ACC112 (cell line): ENCODE data around the gene B3GALT6.

Experiments used
- H2AFZ ChIP-seq: fragments of 200-600 bp; sonication (generic); one replicate; pipeline ENCODE4 v1.6.0; 2017; ENCODE audit warnings: antibody characterized with exemption, low read length; ENCODE audit not compliant: unreplicated experiment
- H3K27ac ChIP-seq: fragments of 200-600 bp; sonication (generic); 2 replicates; pipeline ENCODE4 v1.5.1; 2014; ENCODE audit warnings: low read depth, mild to moderate bottlenecking, antibody characterized with exemption, low read length, moderate library complexity
- H3K27me3 ChIP-seq: fragments of 200-600 bp; sonication (generic); 2 replicates; pipeline ENCODE4 v1.6.1; 2014; ENCODE audit warnings: mild to moderate bottlenecking, antibody characterized with exemption, low read length, moderate library complexity, mixed read lengths; ENCODE audit not compliant: insufficient read depth
- H3K36me3 ChIP-seq: fragments of 200-600 bp; sonication (generic); 2 replicates; pipeline ENCODE4 v1.6.1; 2016; ENCODE audit warnings: mild to moderate bottlenecking, antibody characterized with exemption, low read length, moderate library complexity, mixed read lengths; ENCODE audit not compliant: insufficient read depth
- H3K4me1 ChIP-seq: fragments of 200-600 bp; sonication (generic); one replicate; pipeline ENCODE4 v1.6.1; 2016; ENCODE audit warnings: low read length, mixed read lengths; ENCODE audit not compliant: insufficient read depth, unreplicated experiment, control insufficient read depth
- H3K4me3 ChIP-seq: fragments of 200-600 bp; sonication (generic); 2 replicates; pipeline ENCODE4 v1.5.1; 2014; ENCODE audit warnings: mild to moderate bottlenecking, low read depth, low read length
- H3K79me2 ChIP-seq: fragments of 200-600 bp; sonication (generic); one replicate; pipeline ENCODE4 v1.6.0; 2016; ENCODE audit warnings: low read length; ENCODE audit not compliant: control insufficient read depth, unreplicated experiment, insufficient read depth

Gene B3GALT6

DNA sequence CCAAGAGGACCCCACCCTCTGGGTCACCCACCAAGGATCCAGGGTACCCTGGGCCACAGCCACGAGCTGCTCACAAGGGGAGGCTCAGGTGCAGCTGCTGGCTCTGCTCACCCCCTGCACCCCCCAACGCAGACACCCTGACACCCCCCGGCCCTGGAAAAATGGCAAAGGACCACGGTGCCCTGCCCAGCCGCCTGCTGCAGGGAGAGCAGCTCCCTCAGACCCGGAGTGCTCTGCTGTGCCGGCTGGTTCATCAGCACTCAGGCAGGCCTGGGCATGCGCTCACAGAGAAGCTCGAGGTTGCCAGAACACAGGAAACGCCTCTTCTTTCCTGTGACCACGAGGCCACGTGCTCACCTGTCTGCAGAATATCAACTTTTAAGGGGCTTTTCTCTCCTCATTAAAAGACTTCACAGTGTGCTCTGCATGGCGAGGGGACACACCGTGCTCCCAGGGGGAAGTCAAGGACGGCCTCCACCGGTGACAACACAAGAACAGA lies 18.8 kb downstream of the B3GALT6 start:
- Histone ChIP-seq H3K36me3 (peaks cover 3% of the 10 kb centered on the region; the same call in 1 of the 2 replicates), H3K27ac (no peak overlapping the region), H3K4me3 (no peak overlapping the region), H3K27me3 (peaks cover 9% of the 10 kb centered on the region; the same call in 1 of the 2 replicates), H3K79me2 (no peaks in the 10 kb centered on the region), H3K4me1 (no peaks in the 10 kb centered on the region), H2AFZ (no peak overlapping the region)

DNA sequence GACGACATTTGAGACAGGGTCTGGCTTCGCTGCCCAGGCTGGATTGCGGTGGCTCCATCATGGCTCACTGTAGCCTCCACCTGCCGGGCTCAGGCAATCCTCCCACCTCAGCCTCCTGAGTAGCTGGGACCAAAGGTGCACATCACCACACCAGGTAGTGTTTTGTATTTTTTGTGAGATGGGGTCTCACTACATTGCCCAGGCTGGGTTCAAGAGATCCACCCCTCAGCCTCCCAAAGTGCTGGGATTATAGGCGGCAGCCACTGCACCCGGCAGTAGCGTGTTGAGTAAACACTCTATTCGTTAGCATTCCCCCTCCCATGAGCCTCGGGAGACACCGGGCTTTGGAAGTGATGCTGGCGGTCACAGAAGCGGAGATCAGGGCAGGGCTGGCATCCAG lies 21.3 kb downstream of the B3GALT6 start:
- Histone ChIP-seq H2AFZ (no peak overlapping the region), H3K4me1 (no peaks in the 10 kb centered on the region), H3K4me3 (no peak overlapping the region), H3K27ac (no peak overlapping the region), H3K79me2 (no peaks in the 10 kb centered on the region), H3K36me3 (peaks cover 3% of the 10 kb centered on the region; the same call in 1 of the 2 replicates), H3K27me3 (no peaks in the 10 kb centered on the region)

DNA sequence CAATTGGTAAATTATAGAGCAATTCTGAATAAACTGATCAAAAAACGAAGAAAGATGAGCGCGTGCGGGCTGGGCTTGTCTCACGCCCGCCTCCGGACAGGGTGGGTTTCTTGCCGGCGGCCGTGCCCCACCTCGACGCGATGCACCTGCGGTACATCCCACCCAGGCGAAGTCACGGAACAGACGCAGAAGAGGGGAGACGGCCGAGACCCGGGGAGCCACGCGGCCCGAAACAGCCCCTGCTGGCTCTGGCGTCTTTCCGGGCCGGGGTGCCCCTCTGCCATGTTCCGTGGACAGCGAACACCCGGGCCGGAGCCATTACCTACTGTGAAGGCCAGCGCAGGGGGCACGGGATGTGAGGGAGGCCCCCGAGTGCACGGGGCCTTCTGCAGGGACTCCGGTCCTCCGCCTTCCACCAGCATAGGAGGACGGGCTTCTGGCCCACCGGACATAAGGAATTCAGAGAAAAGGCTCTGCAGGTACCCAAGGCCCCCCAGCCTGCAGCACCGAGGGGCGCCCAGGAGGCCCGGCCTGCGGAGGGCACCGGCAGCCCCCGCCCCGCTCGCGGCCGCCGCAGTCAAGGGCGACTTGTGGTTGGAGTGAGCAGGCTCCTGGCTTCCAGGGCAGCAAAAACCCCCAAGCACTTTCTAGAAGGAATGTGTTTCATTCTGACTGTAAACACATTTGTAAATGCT lies 22.1 kb downstream of the B3GALT6 start:
- Histone ChIP-seq H3K4me3 (no peak overlapping the region), H3K36me3 (peaks cover 3% of the 10 kb centered on the region; the same call in 1 of the 2 replicates), H3K27ac (no peak overlapping the region), H2AFZ (no peak overlapping the region), H3K27me3 (no peaks in the 10 kb centered on the region), H3K4me1 (peaks cover 2% of the 10 kb centered on the region), H3K79me2 (no peaks in the 10 kb centered on the region)

DNA sequence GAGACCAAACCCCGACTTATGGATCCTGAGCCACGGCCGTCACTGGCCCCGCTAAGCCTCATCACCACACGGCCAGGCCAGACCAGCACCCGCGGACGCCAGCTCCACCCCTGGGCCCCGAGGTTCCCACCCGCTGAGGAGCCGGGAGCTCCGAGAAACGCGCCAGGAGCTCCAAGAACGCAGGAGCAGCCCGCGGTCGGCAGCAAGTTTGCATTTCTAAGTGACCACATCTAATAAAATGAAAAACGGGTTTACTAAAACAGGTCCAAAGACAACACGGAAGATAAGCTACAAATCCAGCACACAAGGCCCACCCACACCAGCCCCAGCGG lies 22.6 kb downstream of the B3GALT6 start:
- no peak overlapping the region for H3K4me3 ChIP-seq
- H3K36me3 ChIP-seq: peaks cover 3% of the 10 kb centered on the region; the same call in 1 of the 2 replicates
- no peaks in the 10 kb centered on the region for H3K79me2 ChIP-seq
- H3K4me1 ChIP-seq: peaks cover 2% of the 10 kb centered on the region
- H3K27ac ChIP-seq: no peak overlapping the region
- no peak overlapping the region for H2AFZ ChIP-seq
- no peaks in the 10 kb centered on the region for H3K27me3 ChIP-seq

DNA sequence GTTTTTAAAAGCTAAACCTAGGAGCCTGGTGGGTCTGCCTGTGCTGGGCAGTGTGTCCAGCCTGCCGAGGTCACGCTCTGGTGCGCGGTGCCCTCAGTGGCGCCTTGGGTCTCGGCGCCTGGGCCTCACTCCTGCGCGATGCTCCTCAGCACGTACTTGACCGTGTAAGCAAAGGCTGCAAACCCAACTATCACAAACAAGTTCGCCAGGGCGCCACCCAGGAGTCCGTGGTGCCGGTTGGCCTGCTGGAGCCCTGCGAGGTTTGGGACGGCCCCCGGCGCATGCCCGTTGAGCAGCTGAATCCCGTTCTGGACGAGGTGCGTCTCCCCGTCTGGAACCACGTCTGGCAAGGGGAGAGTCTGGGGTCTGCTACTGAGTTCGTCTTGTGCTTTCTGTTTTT lies 23.0 kb downstream of the B3GALT6 start:
- Histone ChIP-seq H3K4me3 (no peak overlapping the region), H3K27ac (no peak overlapping the region), H2AFZ (no peak overlapping the region), H3K79me2 (peaks cover 3% of the 10 kb centered on the region), H3K27me3 (no peaks in the 10 kb centered on the region), H3K36me3 (peaks cover 8% of the 10 kb centered on the region; the same call in 1 of the 2 replicates), H3K4me1 (peaks cover 2% of the 10 kb centered on the region)

DNA sequence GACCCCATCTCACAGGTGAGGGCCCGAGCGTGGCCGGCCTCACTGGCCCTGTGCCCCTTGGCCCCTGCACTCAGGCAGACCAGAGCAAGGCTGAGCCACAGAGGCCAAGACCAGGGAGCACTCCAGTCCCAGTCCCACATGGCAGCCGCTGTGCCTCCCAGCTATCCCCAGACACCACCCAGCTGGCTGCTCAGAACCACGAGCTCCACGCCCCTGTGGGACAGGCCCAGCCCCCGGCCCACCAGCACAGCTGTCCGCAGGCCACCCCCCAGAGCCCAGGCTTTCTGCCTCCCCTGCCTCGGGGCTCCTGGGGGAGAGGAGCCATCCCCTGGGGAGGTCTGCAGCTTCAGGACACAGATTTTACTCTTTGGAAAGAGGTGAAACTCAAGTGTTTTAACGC lies 23.6 kb downstream of the B3GALT6 start:
- H3K27ac ChIP-seq: no peak overlapping the region
- no peak overlapping the region for H2AFZ ChIP-seq
- peaks cover 2% of the 10 kb centered on the region for H3K4me1 ChIP-seq
- H3K36me3 ChIP-seq: peaks cover 11% of the 10 kb centered on the region
- H3K4me3 ChIP-seq: no peak overlapping the region
- peaks cover 5% of the 10 kb centered on the region for H3K79me2 ChIP-seq
- no peaks in the 10 kb centered on the region for H3K27me3 ChIP-seq

DNA sequence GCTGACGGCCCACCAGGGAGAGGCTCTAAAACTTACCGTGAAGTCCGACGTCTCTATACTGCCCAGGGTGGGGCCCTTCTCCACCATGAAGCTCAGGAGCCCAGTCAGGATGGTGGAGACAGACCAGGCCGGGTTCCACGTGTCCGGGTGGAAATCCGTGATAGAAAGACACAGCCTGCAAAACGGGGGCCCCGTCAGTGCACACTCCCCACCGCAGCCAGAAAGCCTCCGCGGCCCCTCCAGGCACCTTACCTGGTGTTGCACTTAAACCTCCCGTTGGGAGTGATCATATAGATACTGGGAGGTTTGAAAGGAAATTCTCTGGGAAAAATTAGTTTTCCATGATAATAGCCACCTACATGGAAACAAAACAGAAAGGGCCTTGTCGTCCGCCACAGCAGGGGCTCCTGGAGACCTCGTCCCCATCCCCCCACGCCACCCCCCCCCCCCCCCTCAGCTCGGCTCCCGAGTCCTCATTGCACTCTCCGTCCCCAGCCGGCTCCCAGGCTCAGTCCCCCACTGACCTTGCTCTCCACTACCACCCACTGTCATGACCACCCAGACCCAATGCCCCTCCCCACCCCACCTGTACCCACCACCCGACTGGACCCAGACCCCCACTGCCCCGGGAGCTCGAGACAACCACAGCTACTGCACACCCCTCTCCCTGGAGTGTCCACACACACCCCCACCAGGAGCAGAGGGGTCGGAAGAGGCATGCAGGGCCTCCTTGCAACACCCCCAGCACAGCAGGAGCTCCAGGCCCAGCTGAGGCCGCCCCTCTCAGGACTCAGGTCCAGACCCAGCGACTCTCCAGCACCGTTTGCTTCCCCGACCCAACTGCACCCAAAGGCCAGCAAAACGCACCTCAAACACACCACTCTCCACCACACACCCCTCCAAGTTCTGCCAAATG lies 25.2 kb downstream of the B3GALT6 start:
- Histone ChIP-seq H3K36me3 (peaks cover 13% of the 10 kb centered on the region), H3K79me2 (peaks cover 14% of the 10 kb centered on the region), H3K4me1 (peaks cover 2% of the 10 kb centered on the region), H3K27ac (no peak overlapping the region), H3K27me3 (no peaks in the 10 kb centered on the region), H3K4me3 (no peak overlapping the region), H2AFZ (no peak overlapping the region)

DNA sequence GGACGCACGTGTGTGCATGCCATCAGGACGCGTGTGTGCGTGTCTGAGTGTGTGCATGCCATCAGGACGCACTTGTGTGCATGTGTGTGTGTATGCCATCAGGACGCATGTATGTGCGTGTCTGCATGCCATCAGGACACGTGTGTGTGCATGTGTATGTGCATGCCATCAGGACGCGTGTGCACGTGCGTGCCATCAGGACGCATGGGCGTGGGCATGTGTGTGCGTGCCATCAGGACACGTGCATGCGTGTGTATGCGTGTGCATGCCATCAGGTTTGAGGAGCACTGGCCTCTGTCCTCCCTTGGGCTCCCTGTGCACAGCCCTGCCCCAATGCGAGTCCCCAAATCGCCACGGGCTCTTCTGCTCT lies 27.1 kb downstream of the B3GALT6 start:
- Histone ChIP-seq H3K4me3 (no peak overlapping the region), H3K27ac (no peak overlapping the region), H2AFZ (no peak overlapping the region), H3K79me2 (peaks cover 22% of the 10 kb centered on the region), H3K4me1 (peaks cover 5% of the 10 kb centered on the region), H3K36me3 (peaks cover 19% of the 10 kb centered on the region), H3K27me3 (no peaks in the 10 kb centered on the region)

DNA sequence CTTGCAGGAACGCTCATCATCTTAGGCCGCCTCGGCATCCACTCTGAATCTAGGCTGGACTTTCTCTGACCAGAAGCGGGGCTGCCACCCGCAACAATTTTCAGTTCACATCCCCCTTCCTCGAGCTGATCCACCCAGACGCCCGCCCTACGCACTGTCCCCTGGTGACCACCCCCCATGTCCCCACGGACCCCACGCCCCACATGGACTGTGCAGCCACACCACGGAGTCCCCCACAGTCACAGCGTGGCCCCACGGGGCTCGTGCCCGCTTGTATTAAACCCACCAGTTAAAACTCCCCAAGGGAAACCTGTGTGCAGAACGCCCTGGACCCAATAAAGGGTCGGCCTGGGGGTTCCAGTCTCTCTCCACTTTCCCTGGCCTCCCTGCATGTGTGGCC lies 27.5 kb downstream of the B3GALT6 start:
- Histone ChIP-seq H3K4me1 (peaks cover 9% of the 10 kb centered on the region), H3K79me2 (peaks cover 25% of the 10 kb centered on the region), H3K4me3 (no peak overlapping the region), H3K27me3 (no peaks in the 10 kb centered on the region), H3K36me3 (peaks cover 19% of the 10 kb centered on the region), H2AFZ (no peak overlapping the region), H3K27ac (no peak overlapping the region)

DNA sequence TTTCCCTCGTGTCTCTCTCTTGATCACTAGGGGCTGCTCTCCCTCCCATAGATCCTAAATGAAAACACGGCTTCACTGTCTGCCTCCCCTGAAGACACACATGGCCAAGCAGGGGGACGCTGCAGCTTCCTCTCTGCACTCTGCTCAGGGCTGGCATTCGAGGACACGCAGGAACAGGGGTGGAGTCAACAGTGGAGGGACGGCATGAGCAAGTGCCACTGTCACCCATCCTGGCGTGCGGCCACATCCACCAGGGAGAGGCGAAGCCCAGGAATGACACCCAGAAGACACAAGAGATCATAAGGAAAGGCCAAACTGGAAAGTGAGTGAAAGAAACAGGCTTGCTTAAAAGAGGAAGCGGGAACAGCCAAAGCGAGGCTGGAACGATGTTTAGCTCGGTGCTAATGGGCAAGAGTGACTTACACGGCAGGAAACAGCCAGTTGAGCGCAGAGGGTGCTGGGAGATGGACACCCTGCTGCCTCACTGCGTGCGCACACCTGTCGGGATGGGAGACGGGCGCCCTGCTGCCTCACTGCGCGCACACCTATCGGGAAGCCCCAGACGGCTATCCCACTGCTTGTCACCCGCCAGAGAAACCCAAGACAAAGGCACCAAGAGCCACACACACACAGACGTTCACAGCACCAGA lies 28.0 kb downstream of the B3GALT6 start:
- H3K36me3 ChIP-seq: peaks cover 19% of the 10 kb centered on the region

More for the DNA sequence above, 28.0 kb downstream of the B3GALT6 start:
- no peak overlapping the region for H2AFZ ChIP-seq
- peaks cover 11% of the 10 kb centered on the region for H3K4me1 ChIP-seq
- H3K27me3 ChIP-seq: no peaks in the 10 kb centered on the region
- no peak overlapping the region for H3K4me3 ChIP-seq
- no peak overlapping the region for H3K27ac ChIP-seq
- peaks cover 25% of the 10 kb centered on the region for H3K79me2 ChIP-seq
